ENCODE results near the gene LILRA5.
"Not testable (repeated sequence)": the region's sequence is repeated elsewhere in the genome, so short reads cannot be mapped to it uniquely, and the experiment has no call there.

LILRA5 gene

GRCh38 chr19:54333586-54334298 is 20.8 kb upstream of the LILRA5 start:
- DNase-seq (ENCODE audit: low read depth, low spot score), result no peak

GRCh38 chr19:54332149-54332548 is 19.2 kb upstream of the LILRA5 start:
- DNase-seq (ENCODE audit: low read depth, low spot score), result no peak

GRCh38 chr19:54331626-54332025 is 18.7 kb upstream of the LILRA5 start:
- no peak for DNase-seq (ENCODE audit: low read depth, low spot score)

- DNase-seq (ENCODE audit: low read depth, low spot score), result no peak
These were observed 16.7 kb upstream of the LILRA5 start for GRCh38 chr19:54329476-54330165.

- DNase-seq (ENCODE audit: low read depth, low spot score), result not testable (repeated sequence)
These were observed 15.8 kb upstream of the LILRA5 start for GRCh38 chr19:54328781-54329180.

GRCh38 chr19:54325631-54326030 is 12.7 kb upstream of the LILRA5 start:
- DNase-seq (ENCODE audit: low read depth, low spot score), result no peak

- no peak for DNase-seq (ENCODE audit: low read depth, low spot score)
These were observed 12.2 kb upstream of the LILRA5 start for GRCh38 chr19:54325194-54325621.

GRCh38 chr19:54324071-54324470 is 11.1 kb upstream of the LILRA5 start:
- DNase-seq (ENCODE audit: low read depth, low spot score), result no peak

- DNase-seq (ENCODE audit: low read depth, low spot score), result not testable (repeated sequence)
These were observed 10.0 kb upstream of the LILRA5 start for GRCh38 chr19:54322934-54323333.

GRCh38 chr19:54322295-54322694 is 9.3 kb upstream of the LILRA5 start:
- not testable (repeated sequence) for DNase-seq (ENCODE audit: low read depth, low spot score)

GRCh38 chr19:54319892-54320670 is 7.1 kb upstream of the LILRA5 start:
- DNase-seq (ENCODE audit: low read depth, low spot score), result no peak

GRCh38 chr19:54319049-54319448 is 6.1 kb upstream of the LILRA5 start:
- no peak for DNase-seq (ENCODE audit: low read depth, low spot score)

GRCh38 chr19:54317965-54318240 is 4.9 kb upstream of the LILRA5 start:
- no peak for DNase-seq (ENCODE audit: low read depth, low spot score)

- DNase-seq (ENCODE audit: low read depth, low spot score), result no peak
These were observed 4.4 kb upstream of the LILRA5 start for GRCh38 chr19:54317108-54317964.

GRCh38 chr19:54316746-54317107 is 3.8 kb upstream of the LILRA5 start:
- peak; percentile 63 for DNase-seq (ENCODE audit: low read depth, low spot score)

GRCh38 chr19:54315956-54316355 is 3.0 kb upstream of the LILRA5 start:
- no peak for DNase-seq (ENCODE audit: low read depth, low spot score)

- DNase-seq (ENCODE audit: low read depth, low spot score), result no peak
These were observed 955 bp downstream of the LILRA5 start for GRCh38 chr19:54312011-54312410.

- no peak for DNase-seq (ENCODE audit: low read depth, low spot score)
These were observed 1.5 kb downstream of the LILRA5 start for GRCh38 chr19:54311486-54311885.

- DNase-seq (ENCODE audit: low read depth, low spot score), result no peak
These were observed 2.4 kb downstream of the LILRA5 start for GRCh38 chr19:54310543-54310942.

- no peak for DNase-seq (ENCODE audit: low read depth, low spot score)
These were observed 3.2 kb downstream of the LILRA5 start for GRCh38 chr19:54309811-54310210.

- no peak for DNase-seq (ENCODE audit: low read depth, low spot score)
These were observed 5.5 kb downstream of the LILRA5 start for GRCh38 chr19:54307389-54308020.

Data from iPS DF 19.7 (cell line).